Thoracic aorta (tissue), 2 donors: Measurements from ENCODE around the gene TMEM82. TPM values are rescaled to one million over a fixed set of nuclear protein-coding genes. Genes with fewer than 3 reads are reported as not detected.

Experiments used
- ATAC-seq: fragments of 150-250 bp; one replicate; pipeline ENCODE4 v1.8.0; 2017; ENCODE audit warnings: low read depth; ENCODE audit not compliant: insufficient number of reproducible peaks, low FRiP score
- DNase-seq: peaks from one replicate; pipeline ENCODE4 v3.0.0-alpha.2; 2020; ENCODE audit warnings: low spot score
- H3K27ac ChIP-seq, 2 donors: fragments of 200-600 bp; sonication (generic); 1 replicate in 1 of 2; 2 replicates in 1 of 2; pipeline ENCODE4 v1.5.1; 2016; ENCODE audit warnings: mild to moderate bottlenecking in 2 of 2, moderate library complexity in 2 of 2
- H3K27me3 ChIP-seq: fragments of 200-600 bp; sonication (generic); replicated peaks from 2 replicates; pipeline ENCODE4 v1.6.0; 2016; ENCODE audit warnings: mild to moderate bottlenecking; ENCODE audit not compliant: insufficient read depth
- H3K36me3 ChIP-seq: fragments of 200-600 bp; sonication (generic); one replicate; pipeline ENCODE4 v1.5.1; 2016
- H3K4me1 ChIP-seq, 2 donors: fragments of 200-600 bp; sonication (generic); 1 replicate in 1 of 2; 2 replicates in 1 of 2; pipeline versions ENCODE4 v1.5.1 to v1.6.0; 2016; ENCODE audit warnings: low read depth in 2 of 2, mild to moderate bottlenecking in 1 of 2; ENCODE audit not compliant: control insufficient read depth in 1 of 2
- H3K4me3 ChIP-seq: fragments of 200-600 bp; sonication (generic); 2 replicates; pipeline ENCODE4 v1.5.1; 2016; ENCODE audit warnings: mild to moderate bottlenecking
- H3K9me3 ChIP-seq: fragments of 200-600 bp; sonication (generic); 2 replicates; pipeline ENCODE4 v1.5.1; 2016
- CTCF ChIP-seq: fragments of 200-600 bp; sonication (generic); IDR thresholded peaks from one replicate; pipeline ENCODE4 v1.5.1; 2019; ENCODE audit warnings: antibody characterized with exemption
- total RNA-seq, 2 donors: library from RNA; depleted of rRNA; stranded (reverse); fragments of >200 nt; gene quantifications; one replicate each; pipeline versions ENCODE4 v1.1.0 to v1.2.3, GENCODE V29; 2016

Gene TMEM82
- total RNA-seq, 2 donors from 2014 or later = not detected

GRCh38 chr1:15727021-15727420, 15.3 kb upstream of the TMEM82 start:
- TF ChIP-seq CTCF = no peak
- no peak for DNase-seq
- peaks cover 83% of the 10 kb centered on the region for H3K36me3 ChIP-seq

GRCh38 chr1:15727424-15727823, 14.9 kb upstream of the TMEM82 start:
- DNase-seq (no peak), ATAC-seq (no peak)
- Histone ChIP-seq H3K27ac (no peak overlapping the region), H3K36me3 (peaks cover 83% of the 10 kb centered on the region), H3K4me1 (peaks cover 0 to under 1% of the 10 kb centered on the region in 2 donors), H3K4me3 (no peak overlapping the region), H3K9me3 (no peaks in the 10 kb centered on the region), H3K27me3 (no peaks in the 10 kb centered on the region)
- TF ChIP-seq CTCF = no peak

More at GRCh38 chr1:15727021-15727420, 15.3 kb upstream of the TMEM82 start:
- no peak overlapping the region for H3K4me3 ChIP-seq
- no peak overlapping the region for H3K27ac ChIP-seq
- H3K27me3 ChIP-seq = no peaks in the 10 kb centered on the region
- H3K9me3 ChIP-seq = no peaks in the 10 kb centered on the region
- H3K4me1 ChIP-seq = no peaks in the 10 kb centered on the region
- ATAC-seq = no peak

- peaks cover 81% of the 10 kb centered on the region for H3K36me3 ChIP-seq
- TF ChIP-seq CTCF = no peak
- no peak overlapping the region for H3K27ac ChIP-seq
- peaks cover 0 to 3% of the 10 kb centered on the region in 2 donors for H3K4me1 ChIP-seq
- no peak overlapping the region for H3K4me3 ChIP-seq
- DNase-seq = no peak
- no peaks in the 10 kb centered on the region for H3K9me3 ChIP-seq
- ATAC-seq = no peak
- no peaks in the 10 kb centered on the region for H3K27me3 ChIP-seq
Observed at GRCh38 chr1:15727866-15728534, 14.3 kb upstream of the TMEM82 start.

- ATAC-seq (no peak), DNase-seq (no peak)
- no peaks in the 10 kb centered on the region for H3K27me3 ChIP-seq
- H3K9me3 ChIP-seq = no peaks in the 10 kb centered on the region
- peaks cover 85% of the 10 kb centered on the region for H3K36me3 ChIP-seq
- H3K4me1 ChIP-seq = peaks cover 0 to 3% of the 10 kb centered on the region in 2 donors
- no peak overlapping the region for H3K4me3 ChIP-seq
- no peak for TF ChIP-seq CTCF
- H3K27ac ChIP-seq = no peak overlapping the region
Observed at GRCh38 chr1:15728937-15729657, 13.2 kb upstream of the TMEM82 start.

- peaks cover 80% of the 10 kb centered on the region for H3K36me3 ChIP-seq
- H3K27me3 ChIP-seq = no peaks in the 10 kb centered on the region
- no peaks in the 10 kb centered on the region for H3K9me3 ChIP-seq
- ATAC-seq (no peak), DNase-seq (no peak)
- TF ChIP-seq CTCF = no peak
- peaks cover 0 to 12% of the 10 kb centered on the region in 2 donors for H3K4me1 ChIP-seq
- H3K27ac ChIP-seq = no peak overlapping the region
- H3K4me3 ChIP-seq = no peak overlapping the region
Observed at GRCh38 chr1:15730423-15730822, 11.9 kb upstream of the TMEM82 start.
